Tibial artery (tissue), 4 donors: ENCODE results near the gene LRRFIP1.

ENCODE experiments used
- DNase-seq, 2 donors: peaks; one replicate each; pipeline ENCODE4 v3.0.0-alpha.2; 2019
- H3K27ac ChIP-seq, 2 donors: fragments of 200-600 bp; sonication (generic) in 1 of 2; 1 replicate in 1 of 2; 2 replicates in 1 of 2; pipeline ENCODE4 v1.5.1; 2018 to 2019; ENCODE audit warnings: mild to moderate bottlenecking in 1 of 2
- H3K27me3 ChIP-seq, 2 donors: fragments of 200-600 bp; sonication (generic) in 1 of 2; one replicate each; pipeline versions ENCODE4 v1.5.1 to v1.6.0; 2016 to 2019
- H3K36me3 ChIP-seq, 3 donors: fragments of 200-600 bp; sonication (generic) in 2 of 3; one replicate each; pipeline ENCODE4 v1.5.1; 2016 to 2019; ENCODE audit warnings: mild to moderate bottlenecking in 2 of 3
- H3K4me1 ChIP-seq, 4 donors: fragments of 200-600 bp; sonication (generic) in 2 of 4; 1 replicate in 3 of 4; 2 replicates in 1 of 4; pipeline ENCODE4 v1.5.1; 2016 to 2019
- H3K4me3 ChIP-seq, 2 donors: fragments of 200-600 bp; sonication (generic) in 1 of 2; 1 replicate in 1 of 2; 2 replicates in 1 of 2; pipeline ENCODE4 v1.5.1; 2018 to 2019; ENCODE audit warnings: mild to moderate bottlenecking in 2 of 2
- H3K9me3 ChIP-seq, 3 donors: fragments of 200-600 bp; sonication (generic) in 1 of 3; one replicate each; pipeline ENCODE4 v1.5.1; 2016 to 2019
- CTCF ChIP-seq, 2 experiments: fragments of 200-600 bp in 1 of 2; fragments of 450-650 bp in 1 of 2; IDR thresholded peaks; one replicate each; pipeline ENCODE4 v1.5.1; 2017 to 2019; ENCODE audit warnings: antibody characterized with exemption in 2 of 2, mild to moderate bottlenecking in 1 of 2, moderate library complexity in 1 of 2
- intact Hi-C: fragments of 100-400 bp; cut with DNase I; formaldehyde crosslinking; loops from one replicate; pipeline ENCODE4 v1.15.0; 2023; ENCODE audit warnings: low total_unique reads

Gene LRRFIP1

DNA sequence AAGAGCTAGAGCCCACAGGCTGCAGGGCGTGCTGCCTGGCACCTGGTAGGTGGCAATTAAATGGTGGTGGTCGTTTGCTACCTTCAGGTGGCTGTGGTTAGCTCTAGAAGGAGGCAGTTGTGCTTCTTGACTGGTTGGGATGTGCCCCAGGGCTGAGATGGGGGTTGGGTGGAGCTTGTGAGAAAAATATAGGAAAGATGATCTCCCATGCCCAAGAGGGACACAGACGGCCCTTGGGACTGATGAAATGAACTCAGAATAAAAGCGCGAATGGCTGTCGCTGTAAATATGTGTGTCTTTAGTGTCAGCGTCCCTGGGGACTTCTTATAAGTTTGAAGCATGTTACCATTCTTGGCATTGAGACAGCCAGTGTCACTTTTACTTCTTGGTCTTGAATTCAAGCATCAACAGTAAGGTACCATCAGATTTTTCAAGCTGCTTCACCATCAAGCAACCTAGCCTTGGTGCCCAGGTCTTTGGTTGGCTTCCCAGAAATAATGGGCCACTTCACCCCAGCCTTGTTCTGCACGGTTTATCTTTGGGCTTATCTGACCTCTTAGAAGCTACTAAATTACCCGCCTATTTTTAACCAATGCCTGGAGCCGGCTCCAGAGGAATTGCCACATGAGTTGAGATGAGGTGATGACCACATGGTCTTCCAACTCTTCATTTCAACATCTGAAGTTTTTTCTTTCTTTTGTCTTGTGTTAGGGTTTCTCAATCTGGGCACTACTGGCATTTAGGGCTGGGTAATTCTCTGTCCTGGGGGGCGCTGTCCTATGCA, 11.9 kb downstream of the LRRFIP1 start:
- Histone ChIP-seq H3K36me3 (peaks cover 0 to 9% (median 7%) of the 10 kb centered on the region in 3 donors), H3K4me1 (peaks cover 0 to 11% (median 1%) of the 10 kb centered on the region in 4 donors), H3K27ac (no peak overlapping the region), H3K27me3 (no peaks in the 10 kb centered on the region), H3K4me3 (no peak overlapping the region), H3K9me3 (no peaks in the 10 kb centered on the region)
- no peak for TF ChIP-seq CTCF (IDR thresholded peaks at IDR 0.05)
- intact Hi-C loops: no loop called here
- DNase-seq: no peak

DNA sequence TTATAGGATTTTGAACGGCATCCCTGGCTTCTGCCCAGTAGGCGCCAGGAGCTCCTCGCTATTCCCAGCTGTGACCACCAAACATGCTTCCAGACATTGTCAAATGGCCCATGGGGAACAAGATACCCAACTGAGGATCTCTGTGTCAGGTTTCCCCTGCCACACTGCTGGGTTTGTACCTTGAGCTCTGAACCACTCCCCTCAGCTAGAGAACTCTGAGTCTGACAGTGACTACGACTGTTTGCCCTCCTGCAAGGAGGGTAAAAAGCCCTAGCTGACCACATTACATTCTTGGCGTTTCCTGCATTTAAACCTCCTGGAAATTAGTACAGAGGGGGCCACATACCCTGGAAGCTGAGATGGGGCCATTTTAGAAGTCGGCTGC, 12.4 kb downstream of the LRRFIP1 start:
- Histone ChIP-seq H3K4me1 (peaks cover 0 to 11% (median 1%) of the 10 kb centered on the region in 4 donors), H3K4me3 (no peak overlapping the region), H3K27me3 (no peaks in the 10 kb centered on the region), H3K36me3 (peaks cover 0 to 13% (median 7%) of the 10 kb centered on the region in 3 donors), H3K9me3 (no peaks in the 10 kb centered on the region), H3K27ac (no peak overlapping the region)
- no peak for TF ChIP-seq CTCF (IDR thresholded peaks at IDR 0.05)
- intact Hi-C loops: no loop called here
- DNase-seq: no peak

DNA sequence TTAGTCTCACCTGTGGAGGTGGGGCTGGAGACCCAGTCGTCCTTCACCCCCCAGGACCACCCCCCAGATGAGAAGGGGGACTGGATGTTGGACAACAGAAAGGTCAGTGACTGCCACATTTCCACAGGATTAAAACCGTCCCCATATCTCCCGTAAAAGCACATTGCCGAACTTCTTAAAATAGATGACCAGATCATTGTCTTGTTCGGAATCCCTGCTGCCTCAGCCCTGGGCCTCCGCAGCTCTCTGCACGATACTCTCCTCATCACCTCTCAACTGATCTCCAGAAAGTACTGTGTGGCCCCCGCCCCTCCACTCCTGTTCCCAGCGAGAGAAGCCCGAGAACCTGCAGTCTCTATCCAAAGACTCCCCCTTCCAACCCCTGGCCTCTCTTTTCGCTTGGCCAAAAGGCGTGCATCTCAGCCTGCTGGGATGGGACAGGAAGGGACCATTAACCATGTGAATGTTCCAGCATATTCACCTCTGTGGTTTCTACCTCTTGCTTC, 13.2 kb downstream of the LRRFIP1 start:
- Histone ChIP-seq H3K4me3 (no peak overlapping the region), H3K27me3 (no peaks in the 10 kb centered on the region), H3K27ac (no peak overlapping the region), H3K36me3 (peaks cover 2 to 20% (median 14%) of the 10 kb centered on the region in 3 donors), H3K9me3 (no peaks in the 10 kb centered on the region), H3K4me1 (peaks cover 0 to 11% (median 1%) of the 10 kb centered on the region in 4 donors)
- intact Hi-C loops: no loop called here
- no peak for DNase-seq
- TF ChIP-seq CTCF (IDR thresholded peaks at IDR 0.05): no peak

- TF ChIP-seq CTCF (IDR thresholded peaks at IDR 0.05): no peak
- H3K27ac ChIP-seq: no peak overlapping the region
- DNase-seq: no peak
- peaks cover 6 to 30% (median 17%) of the 10 kb centered on the region in 3 donors for H3K36me3 ChIP-seq
- intact Hi-C loops: no loop called here
- peaks cover 0 to 15% (median 1%) of the 10 kb centered on the region in 4 donors for H3K4me1 ChIP-seq
- H3K9me3 ChIP-seq: no peaks in the 10 kb centered on the region
- no peak overlapping the region for H3K4me3 ChIP-seq
- no peaks in the 10 kb centered on the region for H3K27me3 ChIP-seq
Observed at GRCh38 chr2:237642038-237642734, 14.8 kb downstream of the LRRFIP1 start.

- intact Hi-C loops: no loop called here
- H3K27me3 ChIP-seq: no peaks in the 10 kb centered on the region
- H3K4me3 ChIP-seq: no peak overlapping the region
- H3K9me3 ChIP-seq: no peaks in the 10 kb centered on the region
- peaks cover 0 to 22% (median 1%) of the 10 kb centered on the region in 4 donors for H3K4me1 ChIP-seq
- no peak for TF ChIP-seq CTCF (IDR thresholded peaks at IDR 0.05)
- H3K27ac ChIP-seq: no peak overlapping the region
- peaks cover 6 to 30% (median 17%) of the 10 kb centered on the region in 3 donors for H3K36me3 ChIP-seq
- DNase-seq: no peak
Observed at GRCh38 chr2:237643066-237643465, 15.7 kb downstream of the LRRFIP1 start.
